Fibroblast of skin of left biceps (primary cell): Measurements from ENCODE around the gene ABCA2.
"Not testable (repeated sequence)": the region's sequence is repeated elsewhere in the genome, so short reads cannot be mapped to it uniquely, and the experiment has no call there.

ENCODE experiments used
- DNase-seq, 2 experiments: peaks; one replicate each; pipeline ENCODE4 v3.0.0-alpha.2; 2013; ENCODE audit warnings: low read depth in 2 of 2

The ABCA2 gene

DNA sequence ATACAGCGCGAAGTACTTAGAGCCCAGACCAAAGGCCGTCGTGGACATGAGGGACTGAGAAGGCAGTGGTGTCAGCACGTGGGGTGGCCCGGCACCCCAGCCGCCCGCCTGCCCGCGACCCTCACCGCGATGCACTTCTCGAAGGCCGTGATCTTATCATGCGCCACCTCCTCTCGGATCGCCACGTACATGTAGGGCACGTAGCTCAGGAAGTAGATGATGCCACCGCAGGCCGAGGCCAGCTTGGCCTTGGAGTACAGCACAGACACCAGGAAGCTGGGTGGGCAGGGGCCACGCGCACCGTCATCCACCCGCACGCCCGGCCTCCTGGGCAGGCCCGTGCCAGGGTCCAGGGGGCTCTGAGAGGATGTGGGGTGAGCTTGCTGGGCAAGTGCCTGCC, 11.0 kb downstream of the ABCA2 start:
- DNase-seq: no peak

DNA sequence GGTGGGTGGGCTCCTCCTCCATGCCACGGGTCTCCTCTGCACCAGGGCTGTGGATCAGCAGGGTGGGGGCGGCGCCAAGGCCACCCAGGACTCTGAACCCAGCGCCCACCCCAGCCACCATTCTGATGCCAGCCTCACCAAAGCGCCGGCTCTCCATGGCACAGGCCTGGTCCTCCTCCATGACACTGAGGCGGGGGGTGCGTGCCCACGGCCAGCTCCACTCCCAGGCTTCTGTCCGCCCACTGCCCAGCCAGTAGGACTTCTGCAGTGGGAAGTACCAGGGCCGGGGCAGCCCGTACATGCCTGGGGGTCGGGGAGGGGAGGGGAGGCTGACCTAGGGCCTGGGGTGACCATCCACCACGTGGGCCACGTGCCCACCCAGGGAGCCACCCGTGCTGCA, 11.6 kb downstream of the ABCA2 start:
- no peak for DNase-seq

DNA sequence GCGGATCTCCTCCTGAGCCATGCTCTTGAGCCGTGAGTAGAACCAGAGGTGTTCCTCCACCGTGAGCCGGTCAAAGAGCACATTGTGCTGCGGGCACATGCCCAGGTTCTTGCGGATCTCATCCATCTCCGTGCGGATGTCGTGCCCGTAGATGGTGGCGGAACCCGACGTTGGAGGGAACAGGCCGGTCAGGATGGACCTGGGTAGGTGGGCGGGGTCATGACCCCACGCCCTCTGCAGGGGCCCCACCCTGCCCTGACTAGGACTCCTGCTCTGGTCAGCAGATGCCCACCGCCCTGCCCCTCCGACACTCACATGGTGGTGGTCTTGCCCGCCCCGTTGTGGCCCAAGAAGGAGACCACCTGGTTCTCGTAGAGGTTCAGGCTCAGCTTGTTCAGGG, 12.1 kb downstream of the ABCA2 start:
- DNase-seq: no peak

DNA sequence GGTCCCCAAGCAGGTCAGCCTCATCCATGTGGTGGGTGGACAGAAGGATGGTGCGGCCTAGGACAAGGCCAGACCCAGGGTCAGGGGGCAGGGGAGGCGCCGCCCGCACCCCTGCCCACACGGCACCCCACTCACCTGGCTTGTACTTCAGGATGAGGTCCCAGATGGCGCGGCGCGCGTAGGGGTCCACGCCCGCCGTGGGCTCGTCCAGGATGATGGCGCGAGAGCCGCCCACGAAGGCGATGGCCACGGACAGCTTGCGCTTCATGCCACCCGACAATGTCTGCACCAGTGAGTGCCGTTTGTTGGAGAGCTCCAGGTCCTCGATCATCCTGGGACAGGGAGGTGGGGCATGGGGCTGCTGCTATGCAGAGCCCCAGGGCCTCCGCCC, 12.5 kb downstream of the ABCA2 start:
- no peak for DNase-seq

DNA sequence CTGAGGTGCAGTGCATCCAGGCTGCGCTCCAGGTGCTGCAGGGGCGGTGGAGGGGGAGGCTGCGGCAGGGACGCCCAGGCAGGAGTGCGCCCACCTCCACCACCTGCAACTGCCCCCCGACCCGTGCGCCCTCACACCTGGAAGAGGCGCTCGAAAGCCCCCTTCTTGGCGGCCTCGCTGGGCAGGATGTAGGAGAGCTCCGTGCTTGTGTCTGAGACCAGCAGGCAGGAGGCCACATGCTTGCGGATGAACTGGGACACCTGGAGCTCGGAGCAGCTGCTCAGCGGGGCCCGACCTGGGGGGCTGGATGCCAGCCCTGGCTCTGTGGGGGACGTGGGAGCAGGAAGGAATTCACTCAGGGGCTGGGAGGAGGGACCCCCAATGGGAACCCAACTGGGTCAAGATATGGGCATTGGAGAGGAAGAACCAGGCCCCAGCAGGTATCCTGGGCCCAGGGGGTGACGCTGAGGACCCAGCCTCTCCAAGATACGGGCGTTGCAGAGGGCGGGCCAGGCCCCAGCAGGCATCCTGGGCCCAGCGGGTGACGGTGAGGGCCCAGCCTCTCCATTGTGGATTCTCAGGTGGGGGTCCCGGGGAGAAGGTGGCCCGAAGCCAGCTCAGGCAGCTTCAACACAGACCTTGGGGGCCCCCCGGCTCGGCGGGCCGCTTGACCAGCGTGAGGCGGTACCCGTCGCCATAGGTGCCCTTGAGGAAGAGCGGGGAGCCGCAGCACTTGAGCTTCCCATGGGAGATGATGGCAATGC, 13.1 kb downstream of the ABCA2 start:
- DNase-seq: no peak

DNA sequence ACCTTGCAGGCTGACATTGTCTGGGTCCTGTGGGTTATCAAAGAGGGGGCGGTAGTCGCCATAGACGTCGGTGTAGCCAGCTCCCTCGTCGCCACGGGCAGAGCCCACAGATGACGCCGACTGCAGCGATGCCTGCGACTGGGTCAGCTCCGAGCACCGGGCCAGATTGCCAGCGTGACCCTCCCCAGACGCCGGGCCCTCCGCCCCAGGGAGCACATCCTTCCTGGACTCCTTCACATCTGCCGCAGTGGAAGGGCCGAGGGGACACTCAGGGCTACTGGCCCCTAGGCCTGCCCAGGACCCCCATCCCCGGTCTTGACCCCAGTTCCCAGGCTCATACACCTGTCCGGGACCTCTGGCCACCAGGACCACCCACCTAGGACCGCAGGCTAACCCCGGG, 13.9 kb downstream of the ABCA2 start:
- DNase-seq: no peak

DNA sequence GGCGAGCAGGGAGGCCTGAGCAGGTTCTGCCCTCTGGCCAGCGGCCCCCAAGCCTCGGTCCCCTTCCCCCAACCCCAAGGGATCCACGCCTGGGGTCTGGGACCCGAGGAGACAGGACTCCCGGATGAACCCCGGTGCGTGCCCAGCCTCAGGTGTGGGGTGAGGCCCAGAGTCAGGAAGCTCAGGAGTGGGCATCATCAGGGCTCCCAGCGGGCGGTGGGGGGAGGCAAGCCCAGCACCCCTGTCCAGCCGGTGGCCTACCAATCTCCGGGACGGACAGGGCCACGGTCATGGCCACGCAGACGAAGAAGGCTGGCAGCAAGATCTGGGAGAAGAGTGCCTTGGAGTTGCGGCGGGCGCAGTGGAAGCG, 14.5 kb downstream of the ABCA2 start:
- no peak for DNase-seq

DNA sequence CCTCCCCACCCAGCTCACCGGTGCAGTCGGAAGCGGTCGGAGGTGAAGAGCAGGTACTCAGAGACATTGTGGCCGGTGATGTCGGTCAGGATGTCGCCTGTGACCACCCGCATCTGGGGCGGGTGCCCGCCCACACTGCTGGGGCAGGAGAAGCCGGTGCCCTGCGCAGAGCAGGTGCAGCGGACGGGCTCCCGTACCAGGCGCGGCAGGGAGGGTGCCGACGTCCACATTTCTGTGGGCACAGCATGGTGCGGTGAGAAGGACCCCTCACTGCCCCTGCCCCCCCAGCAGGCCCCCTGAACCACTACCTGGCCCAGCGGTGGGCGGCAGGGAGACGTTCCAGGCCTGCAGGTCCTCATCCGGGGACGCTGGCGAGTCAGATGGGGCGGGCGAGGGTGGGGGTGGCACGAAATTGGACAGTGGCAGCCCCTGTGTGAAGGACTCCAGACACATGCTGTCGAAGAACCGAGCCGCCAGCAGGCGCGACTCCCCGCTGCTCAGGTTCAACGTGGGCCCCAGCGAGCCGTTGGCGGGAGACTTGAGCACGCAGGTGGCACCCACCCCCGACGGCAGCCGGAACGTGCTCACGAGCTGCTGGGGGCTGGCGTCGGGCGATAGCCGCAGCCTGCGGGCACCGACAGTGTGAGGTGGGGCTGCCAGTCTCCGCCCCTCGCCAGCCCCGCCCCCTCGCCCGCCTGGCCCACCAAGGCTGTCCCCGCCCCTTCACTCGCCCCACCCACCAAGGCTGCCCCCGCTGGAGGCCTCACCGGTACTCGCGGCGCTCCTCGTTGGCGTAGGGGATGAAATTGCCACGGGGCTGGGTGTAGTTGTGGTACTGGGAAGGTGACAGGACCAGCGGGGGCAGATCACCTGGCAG, 15.1 kb downstream of the ABCA2 start:
- DNase-seq: no peak

DNA sequence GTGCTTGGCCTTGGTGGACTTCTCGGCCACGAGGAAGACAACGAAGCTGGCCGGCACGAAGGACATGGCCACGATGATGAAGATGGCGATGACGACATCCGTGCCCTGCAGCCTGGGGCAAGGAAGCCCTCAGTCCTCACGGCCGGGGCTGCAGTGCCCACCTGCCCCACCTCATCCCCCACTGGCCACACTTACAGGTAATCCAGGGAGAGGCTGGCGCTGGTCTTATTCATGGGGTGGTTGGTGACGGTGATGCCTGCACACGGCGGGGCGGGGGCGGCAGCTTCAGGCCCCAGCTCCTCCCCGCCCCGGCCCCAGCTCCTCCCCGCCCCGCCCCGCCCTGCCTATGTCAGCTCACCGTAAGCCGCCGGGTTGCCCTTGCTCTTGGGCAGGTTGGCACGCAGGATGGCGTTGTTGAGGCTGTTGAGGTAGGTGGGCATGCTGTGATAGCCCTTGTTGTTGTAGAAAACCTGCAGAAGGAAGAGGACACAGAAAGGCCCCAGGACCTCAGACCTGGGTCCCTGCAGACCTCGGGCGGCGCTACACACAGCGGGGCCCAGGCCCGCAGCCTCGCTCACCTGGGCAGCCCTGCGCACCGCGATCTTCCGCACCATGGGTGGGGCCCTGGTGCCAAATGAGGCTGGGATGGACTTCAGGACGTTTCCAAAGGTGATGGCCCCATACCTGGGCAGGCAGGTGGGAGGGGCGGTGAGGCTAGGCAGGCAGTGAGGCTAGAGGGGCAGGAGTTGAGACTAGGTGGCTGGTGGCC, 15.9 kb downstream of the ABCA2 start:
- no peak for DNase-seq

DNA sequence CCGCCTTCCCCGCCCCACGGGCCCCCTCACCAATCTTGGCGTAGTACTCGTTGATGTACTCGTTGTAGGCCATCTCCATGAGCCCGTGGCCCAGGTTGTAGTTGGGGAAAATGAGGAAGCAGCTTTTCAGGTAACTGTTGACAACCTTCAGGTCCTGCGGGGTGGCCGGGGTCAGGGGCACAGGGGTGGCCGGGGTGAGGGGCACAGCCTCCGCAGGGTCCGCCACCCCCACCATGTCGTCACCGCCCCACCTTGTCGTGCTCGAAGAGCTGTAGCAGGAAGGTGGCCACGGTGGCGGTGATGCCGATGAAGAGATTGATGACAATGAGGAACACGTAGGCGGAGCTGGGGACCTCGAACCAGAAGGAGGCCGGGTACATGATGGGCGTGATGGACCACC, 16.9 kb downstream of the ABCA2 start:
- DNase-seq: no peak

DNA sequence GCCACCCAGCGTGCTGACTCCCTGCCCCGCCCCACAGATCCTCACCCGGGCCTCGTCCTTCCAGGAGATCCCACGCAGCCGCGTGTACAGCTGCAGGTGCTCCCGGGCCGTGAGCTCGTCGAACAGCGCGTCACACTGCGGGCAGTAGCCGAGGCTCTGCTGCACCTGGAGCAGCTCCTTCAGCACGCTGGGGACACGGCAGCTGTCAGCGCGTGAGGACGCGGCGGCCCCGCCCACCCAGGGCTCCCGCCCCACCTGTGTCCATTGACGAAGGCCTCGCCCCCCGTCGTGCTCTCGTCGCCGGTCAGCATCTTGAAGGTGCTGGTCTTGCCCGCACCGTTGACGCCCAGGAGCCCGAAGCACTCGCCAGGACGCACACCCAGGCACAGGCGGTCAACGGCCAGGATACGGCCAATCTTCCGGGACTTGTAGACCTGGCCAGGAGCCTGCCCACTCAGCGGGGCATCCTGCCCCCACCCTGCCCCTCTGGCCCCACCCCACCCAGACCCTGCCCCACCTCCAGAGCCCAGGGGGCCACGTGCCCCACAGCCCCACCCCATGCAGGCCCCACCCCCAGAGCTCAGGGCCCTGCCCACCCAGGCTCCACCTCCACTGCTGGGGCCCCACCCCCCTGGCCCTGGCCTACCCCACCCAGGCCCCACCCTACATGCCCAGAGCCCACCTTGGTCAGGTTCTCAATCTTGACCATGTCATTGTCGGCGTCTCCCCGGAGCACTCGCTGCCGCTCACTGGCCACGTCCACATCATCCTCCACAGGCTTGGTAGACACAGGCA, 17.9 kb downstream of the ABCA2 start:
- DNase-seq: no peak

DNA sequence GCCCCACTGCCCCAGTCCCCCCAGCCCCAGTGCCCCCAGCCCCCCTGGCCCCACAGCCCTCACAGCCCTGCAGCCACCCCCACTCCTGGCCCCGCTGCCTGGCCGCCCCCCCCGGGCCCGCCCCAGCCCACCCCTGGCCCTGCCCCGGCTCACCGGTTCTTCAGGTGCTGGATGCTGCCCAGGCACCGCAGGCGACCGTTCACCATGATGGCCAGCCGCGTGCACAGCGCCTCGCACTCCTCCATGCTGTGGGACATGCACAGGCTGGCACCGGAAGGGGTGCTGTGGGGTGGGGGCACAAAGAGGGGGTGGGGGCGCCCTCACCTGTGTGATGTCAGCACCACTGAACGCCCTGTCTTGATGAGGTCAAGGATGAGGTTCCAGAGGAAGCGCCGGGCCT, 18.8 kb downstream of the ABCA2 start:
- no peak for DNase-seq

DNA sequence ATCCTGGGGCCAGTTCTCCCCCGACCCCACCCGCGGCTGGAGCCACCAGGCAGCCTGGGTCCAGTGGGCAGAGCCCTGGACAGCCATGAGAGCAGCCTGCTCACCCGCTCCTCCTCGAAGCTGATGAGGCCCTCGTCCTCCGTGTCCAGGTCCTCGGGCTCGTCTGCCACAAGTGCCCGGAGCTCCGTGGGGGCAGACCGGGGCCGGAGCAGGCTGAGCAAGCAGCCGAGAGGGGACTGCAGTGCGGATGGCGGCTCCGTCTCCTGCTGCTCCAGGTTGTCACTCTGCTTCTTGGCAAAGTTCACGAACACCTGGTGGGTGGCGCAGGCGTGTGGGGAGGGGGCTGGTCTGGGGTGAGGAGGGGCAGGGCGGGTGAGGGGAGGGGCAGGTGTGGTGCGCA, 19.7 kb downstream of the ABCA2 start:
- DNase-seq: no peak

DNA sequence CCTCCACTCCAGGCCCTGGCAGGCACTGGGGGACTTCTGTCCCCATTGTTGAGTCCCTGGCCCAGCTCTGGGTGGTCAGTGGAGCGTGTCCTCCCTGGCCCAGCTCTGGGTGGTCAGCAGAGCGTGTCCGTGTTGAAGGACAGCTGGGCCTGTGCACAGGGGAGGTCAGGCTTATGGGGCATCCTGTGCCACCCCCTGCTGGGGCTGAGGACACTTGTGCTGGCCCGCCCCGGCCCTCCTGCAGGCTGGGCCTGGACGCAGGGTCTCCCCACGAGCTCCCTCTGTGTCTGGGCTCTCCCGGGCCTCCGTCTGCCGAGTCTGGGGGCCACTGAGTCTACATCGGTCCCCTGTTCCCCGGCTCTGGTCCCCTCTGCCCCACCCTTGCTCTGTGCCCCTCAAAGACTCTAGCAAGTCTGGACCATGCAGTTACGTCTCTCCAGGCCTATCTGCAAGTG, 20.2 kb downstream of the ABCA2 start:
- no peak for DNase-seq

DNA sequence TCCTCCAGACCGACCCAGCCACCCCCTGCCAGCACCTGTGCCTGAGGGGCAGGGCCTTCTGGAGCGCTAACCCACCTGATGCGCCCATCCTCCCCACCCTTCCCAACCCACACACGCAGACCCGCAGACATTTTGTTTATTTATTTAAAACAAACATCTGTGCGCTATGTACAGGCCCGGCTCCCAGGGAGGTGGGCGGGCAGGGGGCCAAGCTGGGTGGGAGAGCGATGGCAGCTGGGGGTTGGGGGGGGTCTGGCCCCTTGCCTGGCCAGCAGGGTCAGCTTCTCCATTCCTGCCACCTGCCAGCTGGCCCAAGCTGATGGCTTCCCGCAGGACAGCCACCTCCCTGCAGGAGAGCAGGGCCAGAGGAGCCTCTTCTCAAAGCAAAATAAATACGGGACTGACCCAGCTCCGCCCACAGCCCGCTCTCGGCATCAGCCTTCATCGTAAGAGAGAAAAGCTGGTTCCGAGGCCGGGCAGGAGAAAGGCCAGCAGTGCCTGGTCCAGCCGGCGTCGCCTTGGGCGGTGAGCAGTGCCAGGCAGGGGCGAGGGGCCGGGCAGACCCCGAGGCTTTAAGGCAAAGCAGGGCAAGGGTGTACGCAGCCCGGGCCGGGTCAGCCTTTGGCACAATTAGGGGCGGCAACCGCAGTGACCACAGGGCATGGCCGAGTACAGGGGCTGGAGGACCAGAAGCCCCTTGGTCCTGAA, 20.8 kb downstream of the ABCA2 start:
- DNase-seq: no peak

DNA sequence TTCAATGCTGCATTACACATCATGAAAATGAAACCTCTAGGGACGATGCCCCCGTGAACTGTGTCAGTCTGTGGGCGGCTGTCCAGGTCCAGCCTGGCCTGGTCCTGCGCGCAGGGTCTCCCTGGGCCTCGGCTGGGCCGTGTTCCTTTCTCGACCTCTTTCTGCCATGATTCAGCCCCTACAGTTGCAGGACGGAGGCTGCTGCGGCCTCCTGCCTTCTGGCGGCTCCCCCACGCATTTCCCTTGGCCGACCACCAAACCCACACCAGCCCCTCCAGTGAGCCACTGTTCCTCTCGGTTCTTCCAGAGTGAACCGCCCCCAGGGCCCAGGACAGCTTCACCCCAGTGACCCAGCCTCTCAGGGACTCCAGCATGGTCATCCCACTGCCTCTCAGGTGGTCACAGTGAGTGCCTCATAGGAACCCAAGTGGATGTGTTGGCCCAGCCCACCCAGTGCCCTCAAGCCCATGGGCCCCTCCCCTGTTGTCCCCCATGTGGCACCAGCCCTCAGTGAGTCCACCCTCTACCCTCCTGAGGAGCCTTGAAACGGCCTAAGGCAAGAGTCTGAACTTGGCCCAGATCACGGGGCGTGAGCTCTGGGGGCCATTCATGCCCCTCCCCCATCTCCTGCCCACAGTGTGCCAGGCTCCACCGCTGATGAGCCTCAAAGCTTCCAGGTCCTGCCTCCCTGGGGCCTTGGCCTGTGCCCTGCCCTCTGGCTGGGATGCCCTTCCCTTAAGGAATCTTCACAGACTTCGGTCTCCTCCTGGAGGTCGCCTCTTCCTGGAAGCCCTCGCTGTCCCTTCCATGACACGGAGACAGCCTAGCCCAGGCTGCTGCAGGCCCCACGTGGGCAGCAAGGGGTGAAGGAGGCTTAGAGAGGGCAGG, 21.7 kb downstream of the ABCA2 start:
- no peak for DNase-seq

DNA sequence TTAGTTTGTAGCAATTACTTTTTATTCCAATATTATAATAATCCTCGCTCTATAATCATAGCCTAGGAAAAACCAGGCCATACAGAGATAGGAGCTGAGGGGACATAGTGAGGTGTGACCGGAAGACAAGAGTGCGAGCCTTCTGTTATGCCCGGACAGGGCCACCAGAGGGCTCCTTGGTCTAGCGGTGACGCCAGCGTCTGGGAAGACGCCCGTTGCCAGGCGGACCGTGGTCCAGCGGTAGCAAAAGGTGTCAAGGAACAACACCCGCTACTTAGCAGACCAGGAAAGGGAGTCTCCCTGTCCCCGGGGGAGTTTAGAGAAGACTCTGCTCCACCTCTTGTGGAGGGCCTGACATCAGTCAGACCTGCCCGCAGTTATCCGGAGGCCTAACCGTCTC, 23.8 kb downstream of the ABCA2 start:
- DNase-seq: not testable (repeated sequence)

DNA sequence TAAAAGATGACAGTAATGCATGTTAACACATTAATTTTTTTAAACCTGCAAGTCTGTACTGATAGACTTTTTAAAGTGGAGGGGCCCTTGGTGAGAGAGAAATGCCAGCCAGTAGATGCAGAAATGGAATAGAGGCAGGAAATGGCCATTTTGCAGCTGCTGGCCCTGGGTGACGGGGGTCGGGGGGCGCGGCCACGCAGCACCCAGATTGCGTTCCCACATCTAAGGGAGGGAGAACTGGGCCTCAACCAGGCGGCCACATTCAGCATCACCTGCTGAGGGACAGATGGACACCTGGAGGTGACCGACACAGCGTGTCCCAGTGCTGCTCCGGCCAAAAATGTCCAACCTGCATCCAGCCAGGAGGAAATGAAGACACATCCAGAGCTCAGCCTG, 25.4 kb downstream of the ABCA2 start:
- no peak for DNase-seq

DNA sequence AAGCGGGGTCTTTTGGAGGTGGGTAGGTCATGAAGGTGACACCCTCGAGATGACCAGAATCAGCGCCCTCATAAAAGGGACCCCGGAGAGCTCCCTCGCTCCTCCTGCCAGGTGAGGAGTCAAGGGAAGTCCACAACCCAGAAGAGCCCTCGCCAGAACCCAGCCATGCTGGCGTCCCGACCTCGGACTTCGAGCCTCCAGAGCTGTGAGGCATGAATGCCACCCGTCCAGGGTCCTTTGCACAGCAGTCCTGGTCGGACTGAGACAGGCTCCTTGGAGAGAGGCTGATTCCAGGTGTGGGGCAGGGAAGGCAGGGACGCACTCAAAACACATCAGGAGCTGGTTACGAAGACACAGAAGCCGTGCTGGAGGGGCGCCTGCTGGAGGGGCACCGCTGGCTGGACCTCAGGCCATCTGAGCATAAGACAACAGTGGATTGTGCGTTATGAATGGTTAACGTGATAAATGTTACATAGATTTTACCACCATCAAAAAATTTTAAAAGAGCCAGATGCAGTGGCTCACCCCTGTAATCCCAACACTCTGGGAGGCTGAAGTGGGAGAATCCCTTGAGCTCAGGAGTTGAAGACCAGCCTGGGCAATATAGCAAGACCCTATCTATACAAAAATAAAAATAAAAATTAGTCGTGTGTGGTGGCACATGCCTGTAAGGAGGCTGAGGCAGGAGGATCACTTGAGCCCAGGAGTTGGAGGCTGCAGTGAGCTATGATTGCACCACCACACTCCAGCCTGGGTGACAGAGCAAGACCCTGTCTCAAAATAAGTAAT, 26.0 kb downstream of the ABCA2 start:
- DNase-seq: no peak
